Measurements from ENCODE around the gene GPR50. TPM values are rescaled to one million over a fixed set of nuclear protein-coding genes. Genes with fewer than 3 reads are reported as not detected.

Gene GPR50
- not detected for total RNA-seq

- DNase-seq (ENCODE audit: low spot score) = no peak
Observed at GRCh38 chrX:151176231-151176750, at the start of gene GPR50. Gene GPR50, plus strand, starts transcription at chrX:151176584. Its CDS starts 138 bp downstream, at chrX:151176722.

- no peak for DNase-seq (ENCODE audit: low spot score)
Observed at GRCh38 chrX:151132531-151132930, 43.9 kb upstream of the GPR50 start.

DNA sequence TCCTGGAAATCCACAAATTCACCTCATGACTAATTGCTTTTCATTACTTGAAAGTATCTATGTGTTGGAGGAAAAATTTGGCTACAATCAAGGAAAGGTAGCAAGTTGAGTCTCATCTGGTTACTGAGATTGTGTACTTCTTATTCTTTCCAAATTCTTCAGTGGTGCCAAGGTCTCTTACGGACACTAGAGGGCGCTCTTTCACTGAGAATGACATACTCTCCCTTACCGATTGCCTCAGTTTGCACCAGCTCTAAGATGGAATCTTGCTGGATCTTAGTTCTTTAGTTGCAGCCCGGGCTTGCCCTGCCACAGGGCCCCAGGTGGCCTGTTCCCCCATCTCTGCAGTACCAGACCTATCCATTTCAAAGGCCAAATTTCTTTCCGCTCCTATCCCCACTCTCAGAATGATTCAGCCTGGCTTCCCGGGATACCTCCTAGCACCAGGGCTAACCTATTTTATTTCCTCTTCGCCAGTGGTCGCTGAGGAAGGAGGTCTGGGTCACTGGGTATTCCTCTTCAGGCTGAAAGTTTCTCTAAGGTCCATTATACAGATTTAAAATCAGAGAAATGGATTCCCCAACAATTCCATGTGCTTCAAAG, 24.6 kb upstream of the GPR50 start:
- no peak for DNase-seq (ENCODE audit: low spot score)

DNA sequence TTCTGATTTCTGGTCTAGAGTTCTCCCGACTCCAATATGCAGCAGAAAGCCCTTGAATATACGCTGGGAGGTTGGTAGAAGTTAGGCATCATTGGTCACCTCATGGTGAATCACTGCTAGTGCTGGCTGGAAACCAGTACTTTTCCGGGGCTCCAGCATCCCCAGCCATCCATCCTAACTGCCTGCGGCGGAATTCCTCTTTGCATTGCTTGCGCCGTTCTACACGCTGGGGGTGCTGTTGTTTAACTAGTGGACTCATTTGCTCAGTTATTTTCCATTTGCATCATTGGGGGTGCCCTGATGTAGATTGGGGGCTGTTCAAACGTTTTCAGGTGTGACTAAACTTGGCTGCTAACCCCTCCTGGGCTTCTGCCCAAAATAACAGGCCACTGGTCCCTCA, 23.3 kb upstream of the GPR50 start:
- DNase-seq (ENCODE audit: low spot score) = no peak

- DNase-seq (ENCODE audit: low spot score) = no peak
Observed at GRCh38 chrX:151153667-151154066, 22.7 kb upstream of the GPR50 start.

GRCh38 chrX:151155234-151155633, 21.1 kb upstream of the GPR50 start:
- no peak for DNase-seq (ENCODE audit: low spot score)

DNA sequence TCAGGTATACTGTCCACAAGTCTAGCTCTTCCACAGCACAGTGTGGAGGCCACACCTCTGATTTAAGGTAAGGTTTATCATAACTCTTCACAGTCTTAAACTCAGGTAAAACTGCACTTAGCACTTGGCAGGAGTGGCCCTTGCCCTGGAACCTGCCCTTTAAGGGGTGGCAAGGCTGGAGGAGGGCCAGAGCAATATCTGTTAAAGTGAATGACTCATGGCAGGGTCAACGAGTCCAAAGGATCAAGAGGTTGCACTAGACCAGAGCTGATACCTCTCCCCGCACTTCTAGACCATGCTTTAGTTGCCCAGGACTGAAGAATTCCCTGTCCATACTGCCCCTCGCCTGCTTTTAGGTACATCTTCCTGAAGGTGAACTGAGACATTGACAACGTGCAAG, 14.7 kb upstream of the GPR50 start:
- no peak for DNase-seq (ENCODE audit: low spot score)

DNA sequence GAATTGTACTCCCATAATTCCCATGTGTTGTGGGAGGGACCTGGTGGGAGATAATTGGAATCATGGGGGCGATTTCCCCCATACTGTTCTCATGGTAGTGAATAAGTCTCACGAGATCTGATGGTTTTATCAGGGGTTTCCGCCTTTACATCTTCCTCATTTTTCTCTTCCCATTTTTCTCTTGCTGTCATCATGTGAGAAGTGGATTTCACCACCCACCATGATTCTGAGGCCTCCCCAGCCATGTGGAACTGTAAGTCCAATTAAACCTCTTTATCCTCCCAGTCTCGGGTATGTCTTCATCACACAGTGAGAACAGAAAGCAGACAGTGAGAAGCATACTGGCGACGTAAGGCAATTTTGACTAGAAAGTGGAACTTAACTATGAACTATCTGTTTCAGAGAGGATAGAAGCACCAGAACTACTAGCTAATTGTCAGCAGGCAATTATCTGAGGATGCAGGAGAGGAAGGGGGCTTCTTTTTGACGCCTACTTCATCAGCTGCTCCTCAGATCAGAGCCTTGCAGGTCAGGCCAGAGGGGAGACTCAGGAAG, 8.5 kb upstream of the GPR50 start:
- DNase-seq (ENCODE audit: low spot score) = no peak

GRCh38 chrX:151169783-151170182, 6.6 kb upstream of the GPR50 start:
- DNase-seq (ENCODE audit: low spot score) = no peak

- DNase-seq (ENCODE audit: low spot score) = no peak
Observed at GRCh38 chrX:151174581-151175282, 1.7 kb upstream of the GPR50 start.

DNA sequence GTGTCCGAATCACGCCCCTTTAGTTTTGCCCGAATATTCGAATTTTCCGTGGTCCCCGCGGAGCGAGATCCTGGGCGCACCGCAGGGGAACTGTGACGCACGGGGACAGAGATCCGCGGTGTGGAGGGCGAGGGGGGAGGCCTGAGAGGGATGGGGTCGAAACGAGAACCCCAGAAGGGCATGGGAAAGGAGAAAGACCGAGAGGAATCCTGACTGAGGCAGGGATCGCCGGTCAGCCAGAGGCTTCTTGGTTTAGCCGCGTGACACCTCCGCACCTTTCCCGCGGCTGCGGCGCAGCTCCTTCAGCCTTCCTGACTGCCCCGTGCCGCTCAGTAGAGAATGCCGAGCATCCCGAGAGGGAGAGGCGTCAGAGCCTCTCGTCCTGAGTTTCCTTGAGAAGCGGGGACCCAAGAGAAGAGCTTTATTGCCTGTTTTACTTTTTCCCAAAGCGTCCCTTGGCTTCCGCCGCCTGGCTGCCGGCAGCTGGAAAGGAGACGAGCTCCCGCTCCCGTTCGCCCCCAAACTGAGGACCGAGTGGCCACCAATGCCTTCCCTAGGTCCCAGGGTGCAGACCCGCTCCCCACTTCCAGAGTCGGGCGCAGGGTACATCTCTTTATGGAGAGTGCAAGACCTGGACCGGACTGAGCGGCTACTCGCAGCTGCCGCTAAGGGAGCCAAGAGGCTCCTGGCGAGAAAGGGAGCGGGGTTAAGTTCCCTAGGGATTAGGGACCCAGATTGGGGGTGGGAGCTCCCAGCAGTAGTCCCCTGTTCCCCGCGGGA, 911 bp upstream of the GPR50 start:
- no peak for DNase-seq (ENCODE audit: low spot score)

GRCh38 chrX:151177141-151178027, 1.0 kb downstream of the GPR50 start:
- no peak for DNase-seq (ENCODE audit: low spot score)

- no peak for DNase-seq (ENCODE audit: low spot score)
Observed at GRCh38 chrX:151178746-151179145, 2.4 kb downstream of the GPR50 start.

DNA sequence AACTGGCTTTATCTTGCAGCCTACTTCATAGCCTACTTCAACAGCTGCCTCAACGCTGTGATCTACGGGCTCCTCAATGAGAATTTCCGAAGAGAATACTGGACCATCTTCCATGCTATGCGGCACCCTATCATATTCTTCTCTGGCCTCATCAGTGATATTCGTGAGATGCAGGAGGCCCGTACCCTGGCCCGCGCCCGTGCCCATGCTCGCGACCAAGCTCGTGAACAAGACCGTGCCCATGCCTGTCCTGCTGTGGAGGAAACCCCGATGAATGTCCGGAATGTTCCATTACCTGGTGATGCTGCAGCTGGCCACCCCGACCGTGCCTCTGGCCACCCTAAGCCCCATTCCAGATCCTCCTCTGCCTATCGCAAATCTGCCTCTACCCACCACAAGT, 4.0 kb downstream of the GPR50 start:
- DNase-seq (ENCODE audit: low spot score) = no peak

GRCh38 chrX:151181088-151181487, 4.7 kb downstream of the GPR50 start:
- no peak for DNase-seq (ENCODE audit: low spot score)

GRCh38 chrX:151183233-151183753, 6.9 kb downstream of the GPR50 start:
- DNase-seq (ENCODE audit: low spot score) = no peak

DNA sequence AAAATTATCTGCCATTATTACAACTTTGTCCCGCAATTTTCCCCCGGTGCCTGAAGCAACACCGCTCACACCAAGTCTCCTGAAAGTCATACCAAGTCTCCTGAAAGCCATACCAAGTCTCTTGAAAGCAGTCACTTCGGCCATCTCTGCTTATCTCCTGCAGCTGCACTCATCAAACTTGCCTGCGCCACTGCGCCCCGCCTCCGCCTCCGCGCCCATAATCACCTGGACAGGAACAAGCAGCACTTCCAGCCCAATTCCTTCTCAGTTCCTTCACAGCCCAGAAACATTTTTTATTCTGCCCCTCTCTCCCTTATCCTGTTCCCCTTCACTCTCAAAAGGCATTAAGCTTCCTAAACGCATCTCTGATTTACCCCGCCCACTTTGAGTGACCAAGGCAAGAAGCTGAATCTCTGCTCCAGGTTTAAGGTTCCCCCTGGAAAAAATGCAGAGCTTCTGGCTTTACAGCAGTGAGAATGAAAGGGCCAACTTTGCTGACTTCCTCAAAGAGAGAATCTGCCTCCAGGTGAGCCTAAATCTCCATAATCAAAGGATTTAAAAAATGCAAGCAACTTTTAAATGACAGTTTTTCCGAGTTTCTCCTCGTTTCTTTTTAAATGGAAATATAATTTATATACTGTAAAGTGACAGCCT, 7.7 kb downstream of the GPR50 start:
- DNase-seq (ENCODE audit: low spot score) = no peak

GRCh38 chrX:151184705-151185104, 8.3 kb downstream of the GPR50 start:
- no peak for DNase-seq (ENCODE audit: low spot score)

DNA sequence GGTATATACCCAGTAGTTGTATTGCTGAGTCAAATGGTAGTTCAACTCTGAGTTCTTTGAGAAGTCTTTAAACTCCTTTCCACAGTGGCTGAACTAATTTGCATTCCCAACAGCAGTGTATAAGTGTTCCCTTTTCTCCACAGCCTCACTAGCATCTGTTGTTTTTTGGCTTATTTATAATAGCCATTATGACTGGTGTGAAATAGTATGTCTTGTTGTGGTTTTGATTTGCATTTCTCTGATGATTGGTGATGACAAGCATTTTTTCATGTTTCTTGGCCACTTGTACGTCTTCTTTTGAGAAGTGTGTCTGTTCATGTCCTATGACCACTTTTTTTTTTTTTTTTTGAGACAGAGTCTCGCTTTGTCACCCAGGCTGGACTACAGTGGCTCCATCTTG, 30.5 kb downstream of the GPR50 start:
- DNase-seq (ENCODE audit: low spot score) = no peak

DNA sequence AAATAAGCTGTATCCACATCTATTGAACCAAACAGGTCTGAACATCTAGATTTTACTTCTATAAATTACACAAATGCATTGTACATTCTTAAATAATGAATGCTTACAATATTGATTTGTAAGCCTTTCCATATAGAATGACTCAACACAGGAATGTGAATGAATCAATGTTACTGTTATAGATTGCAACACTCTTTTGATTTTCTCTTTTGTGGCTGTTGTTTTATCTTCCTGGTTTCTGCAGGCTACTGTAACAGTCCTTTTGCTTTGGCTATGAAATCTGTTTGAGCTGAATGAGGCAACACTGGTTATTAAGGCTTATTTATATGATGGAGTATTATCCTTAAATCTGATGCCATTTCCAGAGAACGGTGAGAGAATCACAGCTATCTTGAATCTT, 49.5 kb downstream of the GPR50 start:
- DNase-seq (ENCODE audit: low spot score) = no peak

DNA sequence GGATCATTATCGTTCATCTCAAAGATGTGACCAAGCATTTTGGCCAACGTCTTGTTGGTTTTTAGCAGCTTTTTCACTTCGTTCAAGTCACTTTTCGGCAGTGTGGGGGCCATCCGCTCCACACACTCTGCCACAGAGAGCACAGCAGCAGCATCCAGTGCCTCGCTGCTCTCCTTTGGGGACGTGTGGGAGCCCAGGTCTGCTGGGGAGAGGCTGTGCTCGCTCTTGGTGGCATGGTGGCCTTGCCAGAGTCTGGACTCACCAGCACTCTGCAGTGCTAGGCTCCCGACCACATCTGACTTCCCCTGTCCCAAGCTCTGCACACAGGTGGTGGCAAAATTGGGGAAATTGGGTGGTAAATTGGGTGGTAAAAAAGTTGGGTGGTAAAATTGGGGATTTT, 50.6 kb downstream of the GPR50 start:
- no peak for DNase-seq (ENCODE audit: low spot score)

Measured in ureter (tissue), 1 donor.